ENCODE results near the gene GSTA1.
"Not testable (repeated sequence)": the region's sequence is repeated elsewhere in the genome, so short reads cannot be mapped to it uniquely, and the experiment has no call there.

The GSTA1 gene

DNA sequence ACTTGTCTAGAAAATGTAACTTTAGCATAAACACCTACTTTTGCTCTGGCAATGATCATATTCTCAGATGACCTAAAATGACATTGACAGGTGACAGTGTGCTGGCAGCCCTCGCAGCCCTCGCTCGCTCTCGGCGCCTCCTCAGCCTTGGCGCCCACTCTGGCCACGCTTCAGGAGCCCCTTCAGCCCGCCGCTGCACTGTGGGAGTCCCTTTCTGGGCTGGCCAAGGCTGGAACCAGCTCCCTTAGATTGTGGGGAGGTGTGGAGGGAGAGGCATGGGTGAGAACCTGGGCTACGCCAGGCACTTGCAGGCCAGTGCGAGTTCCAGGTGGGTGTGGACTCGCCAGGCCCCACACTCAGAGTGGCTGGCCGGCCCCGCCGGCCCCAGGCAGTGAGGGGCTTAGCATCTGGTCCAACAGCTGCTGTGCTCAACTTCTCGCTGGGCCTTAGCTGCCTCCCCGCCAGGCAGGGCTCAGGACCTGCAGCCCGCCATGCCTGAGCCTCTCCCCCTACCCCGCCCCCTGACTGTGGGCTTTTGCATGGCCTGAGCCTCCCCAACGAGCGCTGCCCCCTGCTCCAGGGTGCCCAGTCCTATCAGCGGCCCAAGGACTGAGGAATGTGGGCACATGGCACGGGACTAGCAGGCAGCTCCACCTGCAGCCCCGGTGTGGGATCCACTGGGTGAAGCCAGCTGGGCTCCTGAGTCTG, 17.2 kb downstream of the GSTA1 start:
- H3K27me3 Mint-ChIP-seq (ENCODE audit: low read depth), result no peaks in the 10 kb centered on the region
- no peak overlapping the region for H3K27ac Mint-ChIP-seq
- no peaks in the 10 kb centered on the region for H3K36me3 Mint-ChIP-seq (ENCODE audit: low read depth)
- TF ChIP-seq, protein P1, sequence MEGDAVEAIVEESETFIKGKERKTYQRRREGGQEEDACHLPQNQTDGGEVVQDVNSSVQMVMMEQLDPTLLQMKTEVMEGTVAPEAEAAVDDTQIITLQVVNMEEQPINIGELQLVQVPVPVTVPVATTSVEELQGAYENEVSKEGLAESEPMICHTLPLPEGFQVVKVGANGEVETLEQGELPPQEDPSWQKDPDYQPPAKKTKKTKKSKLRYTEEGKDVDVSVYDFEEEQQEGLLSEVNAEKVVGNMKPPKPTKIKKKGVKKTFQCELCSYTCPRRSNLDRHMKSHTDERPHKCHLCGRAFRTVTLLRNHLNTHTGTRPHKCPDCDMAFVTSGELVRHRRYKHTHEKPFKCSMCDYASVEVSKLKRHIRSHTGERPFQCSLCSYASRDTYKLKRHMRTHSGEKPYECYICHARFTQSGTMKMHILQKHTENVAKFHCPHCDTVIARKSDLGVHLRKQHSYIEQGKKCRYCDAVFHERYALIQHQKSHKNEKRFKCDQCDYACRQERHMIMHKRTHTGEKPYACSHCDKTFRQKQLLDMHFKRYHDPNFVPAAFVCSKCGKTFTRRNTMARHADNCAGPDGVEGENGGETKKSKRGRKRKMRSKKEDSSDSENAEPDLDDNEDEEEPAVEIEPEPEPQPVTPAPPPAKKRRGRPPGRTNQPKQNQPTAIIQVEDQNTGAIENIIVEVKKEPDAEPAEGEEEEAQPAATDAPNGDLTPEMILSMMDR (IDR thresholded peaks at IDR 0.05; ENCODE audit: unreplicated experiment in 3 of 3), result no peak
- H3K4me1 Mint-ChIP-seq, result no peaks in the 10 kb centered on the region
- H3K4me3 Mint-ChIP-seq, result no peak overlapping the region
- H3K9me3 Mint-ChIP-seq, result no peaks in the 10 kb centered on the region

DNA sequence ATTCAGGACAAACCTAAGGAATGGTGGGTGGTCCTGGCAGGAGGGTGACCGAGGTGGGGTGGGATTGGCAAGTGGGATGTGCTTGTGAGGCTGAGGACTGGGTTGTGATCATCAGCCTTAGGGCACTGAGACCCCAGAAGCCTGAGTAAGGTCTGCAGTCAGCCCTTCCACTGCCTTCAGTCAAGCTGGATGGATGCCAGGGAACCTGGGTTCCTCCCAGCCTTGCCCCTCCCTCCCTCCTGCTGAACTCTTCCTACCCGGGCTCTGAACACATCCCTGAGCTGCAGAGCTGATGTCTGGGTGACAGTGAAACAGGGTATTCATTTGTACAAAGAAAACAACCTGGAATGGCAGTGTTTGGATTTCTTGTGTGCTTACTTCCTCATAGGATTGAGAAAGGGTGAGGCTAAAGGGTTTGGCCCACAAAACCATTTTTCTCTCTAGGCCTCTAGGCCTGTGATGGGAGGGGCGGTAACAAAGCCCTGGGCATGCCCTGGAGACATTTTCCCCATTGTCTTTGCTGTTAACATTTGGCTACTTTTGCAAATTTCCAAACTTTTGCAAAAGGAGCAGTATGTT, 20.8 kb downstream of the GSTA1 start:
- H3K9me3 Mint-ChIP-seq; H3K4me1 Mint-ChIP-seq; H3K27ac Mint-ChIP-seq; H3K4me3 Mint-ChIP-seq; H3K36me3 Mint-ChIP-seq (ENCODE audit: low read depth); H3K27me3 Mint-ChIP-seq (ENCODE audit: low read depth): not testable (repeated sequence)

DNA sequence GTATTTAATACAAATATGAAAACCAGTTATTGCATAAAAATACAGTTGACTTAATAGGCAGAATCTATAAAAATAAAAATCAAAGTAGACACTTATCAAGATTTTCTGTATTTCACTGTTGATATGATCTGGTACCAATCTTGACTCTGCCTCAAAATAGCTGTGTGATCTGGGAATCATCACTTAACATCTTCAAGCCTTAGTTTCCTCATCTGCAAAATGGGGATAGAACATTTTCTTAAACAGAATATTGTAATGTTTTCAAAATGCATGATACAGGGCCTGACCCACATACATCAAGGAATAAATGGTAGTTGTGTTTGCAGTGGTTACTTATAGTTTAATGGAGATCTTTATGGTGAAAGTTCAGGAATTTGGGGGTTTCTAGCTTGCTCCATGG, 21.4 kb downstream of the GSTA1 start:
- not testable (repeated sequence) for H3K27me3 Mint-ChIP-seq (ENCODE audit: low read depth); H3K27ac Mint-ChIP-seq; H3K36me3 Mint-ChIP-seq (ENCODE audit: low read depth); H3K9me3 Mint-ChIP-seq; H3K4me3 Mint-ChIP-seq; H3K4me1 Mint-ChIP-seq

DNA sequence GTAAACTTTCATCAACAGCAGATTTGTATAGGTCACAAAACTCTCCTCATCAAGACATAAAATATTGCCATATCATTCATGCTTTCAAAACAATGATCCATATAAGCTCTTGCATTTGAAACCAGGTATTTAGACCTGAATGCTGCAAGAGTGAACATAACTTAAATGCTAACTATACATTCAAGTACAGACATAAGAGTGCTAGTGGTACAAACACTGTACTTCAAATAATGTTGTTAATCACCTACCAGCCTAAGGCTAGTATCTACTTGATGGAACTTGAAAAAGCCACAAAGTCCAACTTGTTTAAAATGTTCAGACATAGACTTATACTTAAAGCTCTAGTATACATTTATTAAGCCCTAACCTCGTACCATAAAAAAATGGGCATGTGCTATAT, 24.4 kb downstream of the GSTA1 start:
- TF ChIP-seq, protein P1 (IDR thresholded peaks at IDR 0.05; ENCODE audit: unreplicated experiment in 3 of 3), result no peak
- Mint-ChIP-seq H3K9me3 (peaks cover 16% of the 10 kb centered on the region), H3K27me3 (ENCODE audit: low read depth) (no peaks in the 10 kb centered on the region), H3K4me1 (no peaks in the 10 kb centered on the region), H3K4me3 (no peak overlapping the region), H3K27ac (no peak overlapping the region), H3K36me3 (ENCODE audit: low read depth) (no peaks in the 10 kb centered on the region)

DNA sequence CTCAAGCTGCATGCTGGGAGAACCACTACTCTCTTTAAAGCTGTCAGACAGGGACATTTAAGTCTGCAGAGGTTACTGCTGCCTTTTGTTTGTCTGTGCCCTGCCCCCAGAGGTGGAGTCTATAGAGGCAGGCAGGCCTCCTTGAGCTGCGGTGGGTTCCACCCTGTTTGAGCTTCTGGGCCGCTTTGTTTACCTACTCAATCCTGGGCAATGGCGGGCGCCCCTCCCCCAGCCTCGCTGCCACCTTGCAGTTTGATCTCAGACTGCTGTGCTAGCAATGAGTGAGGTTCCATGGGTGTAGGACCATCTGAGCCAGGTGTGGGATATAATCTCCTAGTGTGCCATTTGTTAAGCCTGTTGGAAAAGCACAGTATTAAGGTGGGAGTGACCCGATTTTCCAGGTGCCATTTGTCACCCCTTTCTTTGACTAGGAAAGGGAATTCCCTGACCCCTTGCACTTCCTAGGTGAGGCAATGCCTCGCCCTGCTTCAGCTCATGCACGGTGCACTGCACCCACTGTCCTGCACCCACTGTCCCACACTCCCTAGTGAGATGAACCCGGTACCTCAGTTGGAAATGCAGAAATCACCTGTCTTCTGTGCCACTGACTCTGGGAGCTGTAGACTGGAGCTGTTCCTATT, 26.8 kb downstream of the GSTA1 start:
- peaks cover 16% of the 10 kb centered on the region for H3K9me3 Mint-ChIP-seq
- not testable (repeated sequence) for H3K27me3 Mint-ChIP-seq (ENCODE audit: low read depth); H3K27ac Mint-ChIP-seq; H3K36me3 Mint-ChIP-seq (ENCODE audit: low read depth); H3K4me3 Mint-ChIP-seq; H3K4me1 Mint-ChIP-seq

DNA sequence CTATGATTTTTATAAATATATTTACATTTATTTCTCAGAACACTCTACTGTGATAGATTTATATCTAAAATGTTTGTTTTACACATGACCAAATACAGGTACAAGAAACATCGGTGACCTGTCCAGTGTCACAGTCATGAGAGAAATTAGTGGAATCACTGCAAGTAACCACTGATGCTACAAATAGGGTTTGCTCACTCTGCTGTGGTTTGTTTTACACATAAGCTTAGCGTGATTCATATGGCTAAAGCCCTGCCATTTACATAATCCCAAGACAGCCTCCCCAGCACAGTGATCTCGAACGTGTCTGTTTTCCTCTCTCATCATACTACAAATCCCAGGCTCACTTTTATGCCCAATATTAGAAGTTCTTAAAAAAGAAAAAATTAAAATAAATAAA, 34.2 kb downstream of the GSTA1 start:
- H3K27me3 Mint-ChIP-seq (ENCODE audit: low read depth); H3K36me3 Mint-ChIP-seq (ENCODE audit: low read depth); H3K4me1 Mint-ChIP-seq; H3K9me3 Mint-ChIP-seq; H3K4me3 Mint-ChIP-seq; H3K27ac Mint-ChIP-seq: not testable (repeated sequence)

DNA sequence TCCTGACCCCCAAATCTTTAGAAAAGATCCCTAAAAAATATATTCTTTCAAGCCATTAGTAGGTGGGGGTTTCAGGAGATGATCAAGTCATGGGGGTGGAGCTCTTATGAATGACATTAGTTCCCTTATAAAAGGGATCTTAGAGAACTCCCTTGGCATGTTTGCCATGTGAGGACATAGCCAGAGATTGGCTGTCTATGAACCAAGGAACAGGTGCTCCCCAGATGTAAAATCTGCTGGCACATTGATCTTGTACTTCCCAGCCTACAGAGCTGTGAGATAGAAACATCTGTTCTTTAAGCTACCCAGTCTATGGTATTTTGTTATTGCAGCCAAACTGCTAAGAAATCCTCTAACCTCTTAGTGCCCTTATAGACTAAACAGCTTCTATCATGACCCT, 36.0 kb downstream of the GSTA1 start:
- not testable (repeated sequence) for H3K9me3 Mint-ChIP-seq; H3K4me3 Mint-ChIP-seq; H3K4me1 Mint-ChIP-seq; H3K36me3 Mint-ChIP-seq (ENCODE audit: low read depth); H3K27ac Mint-ChIP-seq; H3K27me3 Mint-ChIP-seq (ENCODE audit: low read depth)

DNA sequence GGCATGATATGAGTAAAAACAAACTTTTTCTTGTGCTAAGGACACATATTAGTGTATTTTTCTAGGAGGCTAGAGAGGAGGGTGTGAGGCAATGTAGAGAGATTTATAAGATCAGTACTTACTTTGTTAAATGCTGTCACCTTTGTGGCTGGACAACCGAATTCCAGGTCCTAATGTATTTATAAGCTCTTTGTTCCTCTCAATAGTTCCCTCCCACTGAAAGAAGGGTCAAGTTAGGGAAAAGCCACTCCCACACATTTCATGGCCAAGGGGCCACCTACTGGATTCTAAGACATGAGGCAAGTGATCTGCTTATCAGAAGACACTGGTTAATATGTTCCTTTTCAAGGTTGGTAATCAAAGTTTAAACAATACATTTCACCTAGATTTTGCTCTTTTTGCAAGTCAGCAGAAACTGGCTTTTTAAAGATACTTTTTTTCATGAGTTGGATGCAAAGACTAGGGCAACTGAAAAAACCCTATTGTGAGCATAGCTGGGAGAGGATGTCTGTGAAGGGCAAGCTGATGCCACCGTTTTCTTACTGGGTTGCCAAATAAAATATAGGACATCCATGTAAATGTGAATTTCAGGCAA, 40.2 kb downstream of the GSTA1 start, which contains the start of gene GSTA2:
Gene GSTA2, minus strand, starts transcription at position 154 of the 595 bp plus-strand sequence. CDS start 5,528 bp downstream, outside the sequence.
- H3K4me1 Mint-ChIP-seq; H3K9me3 Mint-ChIP-seq; H3K27me3 Mint-ChIP-seq (ENCODE audit: low read depth); H3K36me3 Mint-ChIP-seq (ENCODE audit: low read depth); H3K4me3 Mint-ChIP-seq; H3K27ac Mint-ChIP-seq: not testable (repeated sequence)

DNA sequence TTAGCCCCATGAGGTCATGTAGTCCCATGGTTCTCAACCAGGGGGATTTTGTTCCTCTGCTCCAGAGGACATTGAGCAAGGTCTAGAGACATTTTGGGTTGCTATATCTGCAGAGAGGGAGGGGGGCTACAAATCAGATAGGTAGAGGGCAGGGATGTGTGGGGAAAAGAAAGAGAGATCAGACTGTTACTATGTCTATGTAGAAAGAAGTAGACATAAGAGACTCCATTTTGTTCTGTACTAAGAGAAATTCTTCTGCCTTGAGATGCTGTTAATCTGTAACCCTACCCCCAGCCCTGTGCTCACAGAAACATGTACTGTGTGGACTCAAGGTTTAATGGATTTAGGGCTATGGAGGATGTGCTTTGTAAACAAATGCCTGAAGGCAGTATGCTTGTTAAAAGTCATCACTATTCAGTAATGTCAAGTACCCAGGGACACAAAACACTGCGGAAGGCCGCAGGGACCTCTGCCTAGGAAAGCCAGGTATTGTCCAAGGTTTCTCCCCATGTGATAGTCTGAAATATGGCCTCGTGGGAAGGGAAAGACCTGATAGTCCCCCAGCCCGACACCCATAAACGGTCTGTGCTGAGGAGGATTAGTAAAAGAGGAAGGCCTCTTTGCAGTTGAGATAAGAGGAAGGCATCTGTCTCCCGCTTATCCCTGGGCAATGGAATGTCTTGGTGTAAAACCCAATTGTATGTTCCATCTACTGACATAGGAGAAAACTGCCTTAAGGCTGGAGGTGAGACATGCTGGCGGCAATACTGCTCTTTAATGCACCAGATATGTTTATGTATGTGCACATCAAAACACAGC, 41.7 kb downstream of the GSTA1 start:
- H3K27me3 Mint-ChIP-seq (ENCODE audit: low read depth); H3K4me3 Mint-ChIP-seq; H3K9me3 Mint-ChIP-seq; H3K36me3 Mint-ChIP-seq (ENCODE audit: low read depth); H3K4me1 Mint-ChIP-seq; H3K27ac Mint-ChIP-seq: not testable (repeated sequence)
